ENCODE measurements around the gene MYO9A.
"Not testable (repeated sequence)": the region's sequence is repeated elsewhere in the genome, so short reads cannot be mapped to it uniquely, and the experiment has no call there.

The MYO9A gene

GRCh38 chr15:72139667-72140066 lies 21.7 kb upstream of the MYO9A start:
- DNase-seq: no peak

- DNase-seq: no peak
Measured at GRCh38 chr15:72136170-72137051, 18.5 kb upstream of the MYO9A start.

GRCh38 chr15:72135719-72136118 lies 17.8 kb upstream of the MYO9A start:
- DNase-seq: no peak

GRCh38 chr15:72133211-72133610 lies 15.3 kb upstream of the MYO9A start:
- no peak for DNase-seq

- no peak for DNase-seq
Measured at GRCh38 chr15:72131922-72132321, 14.0 kb upstream of the MYO9A start.

GRCh38 chr15:72130272-72130671 lies 12.3 kb upstream of the MYO9A start:
- no peak for DNase-seq

GRCh38 chr15:72128359-72128758 lies 10.4 kb upstream of the MYO9A start:
- no peak for DNase-seq

GRCh38 chr15:72127724-72128322 lies 9.9 kb upstream of the MYO9A start:
- DNase-seq: no peak

- DNase-seq: no peak
Measured at GRCh38 chr15:72124218-72124617, 6.3 kb upstream of the MYO9A start.

- peak; percentile 75 to 82 for DNase-seq
Measured at GRCh38 chr15:72117486-72118016, 399 bp downstream of the MYO9A start.

- DNase-seq: peak in 1 of 2 experiments; percentile 26
Measured at GRCh38 chr15:72116731-72117485, 1.0 kb downstream of the MYO9A start.

GRCh38 chr15:72113347-72114031 lies 4.5 kb downstream of the MYO9A start:
- DNase-seq: no peak

- DNase-seq: no peak
Measured at GRCh38 chr15:72112805-72113204, 5.1 kb downstream of the MYO9A start.

- no peak for DNase-seq
Measured at GRCh38 chr15:72112116-72112515, 5.8 kb downstream of the MYO9A start.

GRCh38 chr15:72110355-72110754 lies 7.6 kb downstream of the MYO9A start:
- DNase-seq: no peak

GRCh38 chr15:72106068-72106467 lies 11.9 kb downstream of the MYO9A start:
- DNase-seq: no peak

- DNase-seq: no peak
Measured at GRCh38 chr15:72105111-72105510, 12.8 kb downstream of the MYO9A start.

GRCh38 chr15:72100551-72100950 lies 17.4 kb downstream of the MYO9A start:
- not testable (repeated sequence) for DNase-seq

- DNase-seq: no peak
Measured at GRCh38 chr15:72099155-72099554, 18.8 kb downstream of the MYO9A start.

- no peak for DNase-seq
Measured at GRCh38 chr15:72098040-72098439, 19.9 kb downstream of the MYO9A start.

GRCh38 chr15:72096796-72097195 lies 21.2 kb downstream of the MYO9A start:
- DNase-seq: no peak

GRCh38 chr15:72092691-72093090 lies 25.3 kb downstream of the MYO9A start:
- no peak for DNase-seq

GRCh38 chr15:72092006-72092405 lies 25.9 kb downstream of the MYO9A start:
- DNase-seq: no peak
